Measurements from ENCODE around the gene LIFR.

GRCh38 chr5:38528162-38528703 lies 28.2 kb downstream of the LIFR start:
- TF ChIP-seq CTCF (IDR thresholded peaks at IDR 0.05; ENCODE audit: extremely low read depth in 1 of 2, insufficient read depth in 1 of 2, low read depth in 1 of 2, low read length in 2 of 2) (no peak), EZH2 (IDR thresholded peaks at IDR 0.05; ENCODE audit: borderline replicate concordance, low read depth, low read length, severe bottlenecking) (no peak)
